ENCODE results near the gene TAF11L14.
"Not testable (repeated sequence)": the region's sequence is repeated elsewhere in the genome, so short reads cannot be mapped to it uniquely, and the experiment has no call there.

TAF11L14 gene

DNA sequence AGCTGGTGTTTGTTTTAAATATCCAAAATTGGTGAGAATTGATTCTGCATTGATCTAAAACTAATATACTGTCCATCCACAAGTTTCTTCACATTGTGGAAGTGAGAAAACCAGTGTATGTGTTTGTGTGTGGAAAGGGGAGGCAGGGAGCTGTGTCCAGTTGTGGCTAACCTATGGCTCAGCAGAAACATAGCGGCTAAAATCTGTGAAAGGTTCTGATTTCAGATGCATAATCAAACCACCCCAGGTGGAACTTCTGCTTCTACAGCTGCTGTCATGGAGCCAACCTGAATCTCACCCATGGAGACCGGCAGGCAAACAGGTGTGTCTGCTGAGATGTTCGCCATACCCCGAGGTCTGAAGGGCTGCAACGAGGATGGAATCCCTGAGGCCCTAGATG, at the start of gene TAF11L14:
Gene TAF11L14, plus strand, starts transcription at position 301 of the 400 bp plus-strand sequence.
- in situ Hi-C loops (cut with MboI; ENCODE audit: low sequenced_read_pairs) = no loop called here

DNA sequence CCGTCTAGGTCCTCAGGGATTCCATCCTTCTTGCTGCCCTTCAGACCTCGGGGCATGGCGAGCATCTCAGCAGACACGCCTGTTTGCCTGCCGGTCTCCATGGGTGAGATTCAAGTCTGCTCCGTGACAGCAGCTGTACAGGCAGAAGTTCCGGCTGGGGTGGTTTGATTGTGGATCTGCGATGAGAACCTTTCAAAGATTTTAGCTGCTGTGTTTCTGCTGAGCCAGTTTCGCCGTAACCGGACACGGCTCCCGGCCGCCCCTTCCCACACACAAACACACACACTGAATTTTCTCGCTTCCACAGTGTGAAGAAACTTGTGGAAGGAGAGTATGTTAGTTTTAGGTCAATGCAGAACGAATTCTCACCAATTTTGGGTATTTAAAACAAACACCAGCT, 48.6 kb upstream of the TAF11L14 start, which contains the start of gene TAF11L7:
Gene TAF11L7, minus strand, starts transcription at position 101 of the 400 bp plus-strand sequence.
- in situ Hi-C loops (cut with MboI; ENCODE audit: low sequenced_read_pairs) = not testable (repeated sequence)

DNA sequence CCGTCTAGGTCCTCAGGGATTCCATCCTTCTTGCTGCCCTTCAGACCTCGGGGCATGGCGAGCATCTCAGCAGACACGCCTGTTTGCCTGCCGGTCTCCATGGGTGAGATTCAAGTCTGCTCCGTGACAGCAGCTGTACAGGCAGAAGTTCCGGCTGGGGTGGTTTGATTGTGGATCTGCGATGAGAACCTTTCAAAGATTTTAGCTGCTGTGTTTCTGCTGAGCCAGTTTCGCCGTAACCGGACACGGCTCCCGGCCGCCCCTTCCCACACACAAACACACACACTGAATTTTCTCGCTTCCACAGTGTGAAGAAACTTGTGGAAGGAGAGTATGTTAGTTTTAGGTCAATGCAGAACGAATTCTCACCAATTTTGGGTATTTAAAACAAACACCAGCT, 43.4 kb upstream of the TAF11L14 start, which contains the start of gene TAF11L8:
Gene TAF11L8, minus strand, starts transcription at position 101 of the 400 bp plus-strand sequence.
- in situ Hi-C loops (cut with MboI; ENCODE audit: low sequenced_read_pairs) = not testable (repeated sequence)

DNA sequence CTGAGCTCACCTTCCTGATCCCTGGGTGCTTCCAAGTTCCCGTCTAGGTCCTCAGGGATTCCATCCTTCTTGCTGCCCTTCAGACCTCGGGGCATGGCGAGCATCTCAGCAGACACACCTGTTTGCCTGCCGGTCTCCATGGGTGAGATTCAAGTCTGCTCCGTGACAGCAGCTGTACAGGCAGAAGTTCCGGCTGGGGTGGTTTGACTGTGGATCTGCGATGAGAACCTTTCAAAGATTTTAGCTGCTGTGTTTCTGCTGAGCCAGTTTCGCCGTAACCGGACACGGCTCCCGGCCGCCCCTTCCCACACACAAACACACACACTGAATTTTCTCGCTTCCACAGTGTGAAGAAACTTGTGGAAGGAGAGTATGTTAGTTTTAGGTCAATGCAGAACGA, 40.0 kb upstream of the TAF11L14 start, which contains the start of gene TAF11L9:
Gene TAF11L9, minus strand, starts transcription at position 140 of the 400 bp plus-strand sequence.
- in situ Hi-C loops (cut with MboI; ENCODE audit: low sequenced_read_pairs) = not testable (repeated sequence)

DNA sequence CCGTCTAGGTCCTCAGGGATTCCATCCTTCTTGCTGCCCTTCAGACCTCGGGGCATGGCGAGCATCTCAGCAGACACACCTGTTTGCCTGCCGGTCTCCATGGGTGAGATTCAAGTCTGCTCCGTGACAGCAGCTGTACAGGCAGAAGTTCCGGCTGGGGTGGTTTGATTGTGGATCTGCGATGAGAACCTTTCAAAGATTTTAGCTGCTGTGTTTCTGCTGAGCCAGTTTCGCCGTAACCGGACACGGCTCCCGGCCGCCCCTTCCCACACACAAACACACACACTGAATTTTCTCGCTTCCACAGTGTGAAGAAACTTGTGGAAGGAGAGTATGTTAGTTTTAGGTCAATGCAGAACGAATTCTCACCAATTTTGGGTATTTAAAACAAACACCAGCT, 36.5 kb upstream of the TAF11L14 start, which contains the start of gene TAF11L10:
Gene TAF11L10, minus strand, starts transcription at position 101 of the 400 bp plus-strand sequence.
- in situ Hi-C loops (cut with MboI; ENCODE audit: low sequenced_read_pairs) = not testable (repeated sequence)

DNA sequence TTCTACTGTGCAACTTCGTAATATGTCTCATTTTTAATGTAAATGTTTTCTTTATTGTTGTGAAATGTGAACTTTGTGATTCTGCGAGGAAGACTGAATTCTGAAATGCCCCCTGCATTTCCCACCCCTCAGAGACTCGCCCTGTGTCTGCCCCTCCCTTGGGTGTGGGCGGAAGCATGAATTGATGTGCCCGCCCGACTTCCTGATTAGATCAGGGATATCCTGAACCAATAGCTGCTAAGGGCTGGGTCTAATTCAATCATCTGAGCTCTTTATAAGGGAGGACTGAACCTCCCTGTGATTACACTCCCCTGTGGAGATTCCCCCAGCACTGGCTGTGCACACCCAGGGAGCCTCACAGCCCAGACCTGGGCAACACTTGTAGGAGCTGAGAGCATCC, 30.4 kb upstream of the TAF11L14 start, which contains the start of gene TAF11L11:
Gene TAF11L11, plus strand, starts transcription at position 304 of the 400 bp plus-strand sequence.
- in situ Hi-C loops (cut with MboI; ENCODE audit: low sequenced_read_pairs) = not testable (repeated sequence)

DNA sequence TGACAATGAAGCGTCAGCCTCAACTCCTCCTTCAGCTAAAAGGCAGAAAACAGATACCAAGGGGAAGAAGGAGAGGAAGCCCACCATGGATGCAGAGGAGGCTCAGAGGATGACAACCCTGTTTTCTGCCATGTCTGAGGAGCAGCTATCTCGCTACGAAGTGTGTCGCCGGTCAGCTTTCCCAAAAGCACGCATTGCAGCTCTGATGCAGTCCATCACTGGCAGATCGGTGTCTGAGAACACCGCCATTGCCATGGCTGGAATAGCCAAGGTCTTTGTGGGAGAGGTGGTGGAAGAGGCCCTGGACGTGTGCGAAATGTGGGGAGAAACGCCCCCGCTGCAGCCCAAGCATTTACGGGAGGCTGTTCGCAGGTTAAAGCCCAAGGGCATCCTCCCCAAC, 29.3 kb upstream of the TAF11L14 start:
- in situ Hi-C loops (cut with MboI; ENCODE audit: low sequenced_read_pairs) = no loop called here

DNA sequence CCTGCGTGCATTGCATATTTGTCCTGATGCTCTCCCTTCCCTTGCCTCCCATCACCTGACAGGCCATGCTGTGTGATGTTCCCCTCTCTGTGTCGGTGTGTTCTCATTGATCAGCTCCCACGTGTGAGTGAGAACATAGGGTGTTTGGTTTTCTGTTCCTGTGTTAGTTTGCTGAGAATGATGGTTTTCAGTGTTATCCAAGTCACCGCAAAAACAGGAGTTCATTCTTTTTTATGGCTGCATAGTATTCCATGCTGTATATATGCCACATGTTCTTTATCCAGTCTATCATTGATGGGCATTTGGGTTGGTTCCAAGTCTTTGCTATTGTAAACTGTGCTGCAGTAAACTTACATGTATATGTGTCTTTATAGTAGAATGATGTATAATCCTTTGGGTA, 26.8 kb upstream of the TAF11L14 start:
- in situ Hi-C loops (cut with MboI; ENCODE audit: low sequenced_read_pairs) = not testable (repeated sequence)

DNA sequence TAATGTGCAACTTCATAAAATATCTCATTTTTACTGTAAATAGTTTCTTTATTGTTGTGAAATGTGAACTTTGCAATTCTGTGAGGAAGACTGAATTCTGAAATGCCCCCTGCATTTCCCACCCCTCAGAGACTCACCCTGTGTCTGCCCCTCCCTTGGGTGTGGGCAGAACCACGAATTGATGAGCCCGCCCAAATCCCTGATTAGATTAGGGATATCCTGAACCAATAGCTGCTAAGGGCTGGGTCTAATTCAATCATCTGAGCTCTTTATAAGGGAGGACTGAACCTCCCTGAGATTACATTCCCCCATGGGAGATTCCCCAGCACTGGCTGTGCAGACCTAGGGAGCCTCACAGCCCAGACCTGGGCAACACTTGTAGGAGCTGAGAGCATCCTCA, 24.2 kb upstream of the TAF11L14 start, which contains the start of gene TAF11L12:
Gene TAF11L12, plus strand, starts transcription at position 301 of the 400 bp plus-strand sequence.
- in situ Hi-C loops (cut with MboI; ENCODE audit: low sequenced_read_pairs) = not testable (repeated sequence)

DNA sequence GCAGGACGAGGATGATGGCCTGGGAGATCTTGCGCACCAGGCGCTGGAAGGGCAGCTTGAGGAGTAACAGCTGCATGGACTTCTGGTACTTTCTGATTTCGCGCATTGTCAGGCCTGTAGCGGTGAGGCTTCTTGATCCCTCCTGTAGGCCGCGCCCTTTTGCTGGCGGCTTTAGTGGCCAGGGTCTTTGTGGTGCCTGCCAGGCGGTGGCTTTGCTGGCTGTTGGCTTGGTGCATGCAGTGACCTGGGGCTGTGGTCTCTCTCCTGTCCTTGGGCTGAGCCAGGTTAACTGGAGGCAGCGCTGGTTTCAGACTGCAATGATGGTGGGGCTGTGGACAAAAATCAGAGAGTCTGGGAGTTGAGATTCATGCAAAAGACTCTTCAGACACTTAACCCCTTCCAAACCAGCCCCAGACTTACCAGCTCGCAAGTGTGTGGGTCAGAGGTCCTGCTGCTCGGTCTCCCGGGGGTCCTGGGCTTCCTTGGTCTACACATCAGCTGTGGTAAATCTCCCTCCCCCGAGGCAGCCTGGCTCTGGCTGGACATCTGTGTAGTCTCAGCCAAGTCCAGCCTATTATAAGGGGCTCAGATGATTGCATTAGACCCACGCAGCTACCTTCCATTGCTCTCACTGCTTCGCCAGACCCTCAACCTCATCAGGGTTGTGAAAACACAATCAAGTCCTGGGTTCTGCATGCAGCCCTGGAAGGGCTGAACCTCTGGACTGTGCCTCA, 19.2 kb upstream of the TAF11L14 start:
- in situ Hi-C loops (cut with MboI; ENCODE audit: low sequenced_read_pairs) = no loop called here

DNA sequence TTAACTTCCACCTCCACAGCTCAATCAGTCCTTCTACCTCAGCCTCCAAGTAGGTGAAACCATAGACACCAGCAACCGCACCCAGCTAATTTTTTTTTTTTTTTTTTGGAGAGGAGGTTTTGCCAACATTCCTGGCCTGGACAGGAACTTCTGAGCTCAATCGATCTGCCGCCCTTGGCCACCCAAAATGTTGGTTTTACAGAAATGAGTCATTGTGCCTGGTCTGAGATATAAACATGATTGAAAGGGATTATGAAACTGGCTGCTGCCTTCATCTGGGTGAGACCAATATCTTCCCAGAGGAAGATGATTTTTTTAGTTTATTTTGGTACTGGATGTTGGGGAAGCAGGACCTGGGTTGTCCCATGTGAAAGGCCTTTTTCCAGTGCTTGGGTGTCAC, 14.9 kb upstream of the TAF11L14 start:
- in situ Hi-C loops (cut with MboI; ENCODE audit: low sequenced_read_pairs) = no loop called here

DNA sequence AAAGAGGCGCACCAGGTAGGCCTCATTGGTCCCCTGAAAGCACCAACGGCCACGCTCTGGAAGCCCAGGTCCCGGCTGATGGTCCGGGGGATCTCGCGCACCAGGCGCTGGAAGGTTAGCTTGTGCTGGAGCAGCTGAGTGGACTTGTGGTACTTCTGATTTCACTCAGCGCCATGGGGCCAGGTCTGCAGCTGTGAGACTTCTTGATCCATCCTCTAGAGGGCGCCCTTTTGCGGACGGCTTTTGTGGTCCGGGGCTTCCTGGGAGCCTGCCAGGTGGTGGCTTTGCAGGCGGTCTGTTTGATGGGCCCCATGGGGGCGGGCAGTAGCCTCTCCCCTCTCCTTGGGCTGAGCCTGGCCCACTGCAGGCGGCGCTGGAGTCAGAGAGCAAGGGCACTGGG, 13.6 kb upstream of the TAF11L14 start:
- in situ Hi-C loops (cut with MboI; ENCODE audit: low sequenced_read_pairs) = no loop called here

DNA sequence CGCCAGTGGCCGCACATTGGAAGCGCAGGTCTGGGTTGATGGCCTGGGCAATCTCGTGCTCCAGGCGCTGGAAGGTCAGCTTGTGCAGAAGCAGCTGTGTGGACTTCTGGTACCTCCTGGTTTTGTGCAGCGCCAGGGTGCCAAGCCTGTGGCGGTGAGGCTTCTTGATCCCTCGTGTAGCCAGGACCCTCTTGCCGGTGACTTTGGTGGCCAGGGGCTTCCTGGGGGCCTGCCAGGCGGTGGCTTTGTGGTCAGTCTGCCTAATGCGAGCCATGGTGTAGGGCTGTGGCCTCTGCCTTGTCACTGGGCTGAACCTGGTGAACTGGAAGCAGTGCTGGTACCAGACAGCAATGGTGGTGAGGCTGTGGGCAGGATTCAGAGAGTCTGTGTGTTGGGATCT, 8.6 kb upstream of the TAF11L14 start:
- in situ Hi-C loops (cut with MboI; ENCODE audit: low sequenced_read_pairs) = no loop called here

DNA sequence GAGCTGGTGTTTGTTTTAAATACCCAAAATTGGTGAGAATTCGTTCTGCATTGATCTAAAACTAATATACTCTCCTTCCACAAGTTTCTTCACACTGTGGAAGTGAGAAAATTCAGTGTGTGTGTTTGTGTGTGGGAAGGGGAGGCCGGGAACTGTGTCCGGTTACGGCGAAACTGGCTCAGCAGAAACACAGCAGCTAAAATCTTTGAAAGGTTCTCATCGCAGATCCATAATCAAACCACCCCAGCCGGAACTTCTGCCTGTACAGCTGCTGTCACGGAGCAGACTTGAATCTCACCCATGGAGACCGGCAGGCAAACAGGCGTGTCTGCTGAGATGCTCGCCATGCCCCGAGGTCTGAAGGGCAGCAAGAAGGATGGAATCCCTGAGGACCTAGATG, 2.5 kb upstream of the TAF11L14 start, which contains the start of gene TAF11L13:
Gene TAF11L13, plus strand, starts transcription at position 301 of the 400 bp plus-strand sequence.
- in situ Hi-C loops (cut with MboI; ENCODE audit: low sequenced_read_pairs) = not testable (repeated sequence)

DNA sequence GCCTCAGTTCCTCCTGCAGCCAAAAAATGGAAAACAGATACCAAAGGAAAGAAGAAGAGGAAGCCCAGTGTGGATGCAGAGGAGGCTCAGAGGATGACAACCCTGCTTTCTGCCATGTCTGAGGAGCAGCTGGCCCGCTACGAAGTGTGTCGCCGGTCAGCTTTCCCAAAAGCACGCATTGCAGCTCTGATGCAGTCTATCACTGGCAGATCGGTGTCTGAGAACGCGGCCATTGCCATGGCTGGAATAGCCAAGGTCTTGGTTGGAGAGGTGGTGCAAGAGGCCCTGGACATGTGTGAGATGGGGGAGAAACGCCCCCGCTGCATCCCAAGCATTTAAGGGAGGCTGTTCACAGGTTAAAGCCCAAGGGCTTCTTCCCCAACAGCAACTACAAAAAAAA, 15.0 kb downstream of the TAF11L14 start:
- in situ Hi-C loops (cut with MboI; ENCODE audit: low sequenced_read_pairs) = not testable (repeated sequence)

DNA sequence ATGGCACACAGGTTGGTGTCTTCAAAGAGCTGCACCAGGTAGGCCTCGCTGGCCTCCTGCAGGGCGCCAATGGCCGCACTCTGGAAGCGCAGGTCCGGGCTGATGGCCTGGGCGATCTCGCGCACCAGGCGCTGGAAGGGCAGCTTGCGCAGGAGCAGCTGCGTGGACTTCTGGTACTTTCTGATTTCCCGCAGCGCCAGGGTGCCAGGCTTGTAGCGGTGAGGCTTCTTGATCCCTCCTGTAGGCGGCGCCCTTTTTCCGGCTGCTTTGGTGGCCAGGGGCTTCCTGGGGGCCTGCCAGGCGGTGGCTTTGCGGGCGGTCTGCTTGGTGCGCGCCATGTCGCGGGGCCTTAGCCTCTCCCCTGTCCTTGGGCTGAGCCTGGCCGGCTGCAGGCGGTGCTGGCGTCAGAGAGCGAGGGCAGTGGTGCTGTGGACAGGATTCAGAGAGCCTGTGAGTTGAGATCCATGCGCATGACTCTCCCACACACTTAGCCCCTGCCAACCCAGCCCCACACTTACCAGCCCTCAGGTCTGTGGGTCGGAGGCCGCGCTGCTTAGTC, 21.0 kb downstream of the TAF11L14 start:
- in situ Hi-C loops (cut with MboI; ENCODE audit: low sequenced_read_pairs) = not testable (repeated sequence)

DNA sequence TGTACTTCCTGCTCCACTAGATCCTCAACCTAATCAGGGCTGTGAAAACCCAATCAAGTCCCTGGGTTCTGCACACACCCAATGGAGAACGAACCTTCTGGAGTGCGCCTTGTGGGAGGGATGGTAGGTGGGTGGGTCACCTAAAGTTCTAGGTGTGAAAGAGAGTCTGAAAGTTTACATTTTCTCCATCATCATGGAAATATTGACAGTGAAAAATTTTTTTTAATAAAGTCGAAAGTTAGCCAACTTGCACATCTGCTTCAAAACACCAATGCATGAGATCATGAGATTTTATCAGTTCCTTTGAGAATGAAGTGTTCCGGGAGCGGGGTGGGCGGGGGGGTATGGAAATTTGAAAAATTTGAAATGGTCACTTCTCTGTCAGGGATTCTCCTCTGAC, 21.7 kb downstream of the TAF11L14 start:
- in situ Hi-C loops (cut with MboI; ENCODE audit: low sequenced_read_pairs) = no loop called here

DNA sequence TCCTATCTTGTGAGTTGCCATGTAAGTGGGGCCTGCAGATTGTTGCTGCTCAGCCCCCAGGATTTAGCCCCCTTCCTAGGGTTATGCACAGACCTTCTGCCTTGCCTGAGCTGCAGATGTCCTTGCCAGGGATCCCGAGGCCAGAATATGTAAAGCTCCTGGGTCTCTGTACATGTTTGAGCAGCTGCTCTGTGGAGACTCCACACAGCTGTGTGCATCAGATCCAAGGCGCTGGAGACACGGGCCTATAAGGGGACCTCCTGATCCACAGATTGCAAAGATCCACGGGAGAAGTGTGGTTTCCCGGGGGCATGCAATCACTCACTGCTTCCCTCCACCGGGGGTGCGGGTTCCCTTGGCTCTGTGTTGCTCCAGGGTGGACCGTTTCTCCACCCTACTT, 28.9 kb downstream of the TAF11L14 start:
- in situ Hi-C loops (cut with MboI; ENCODE audit: low sequenced_read_pairs) = no loop called here

DNA sequence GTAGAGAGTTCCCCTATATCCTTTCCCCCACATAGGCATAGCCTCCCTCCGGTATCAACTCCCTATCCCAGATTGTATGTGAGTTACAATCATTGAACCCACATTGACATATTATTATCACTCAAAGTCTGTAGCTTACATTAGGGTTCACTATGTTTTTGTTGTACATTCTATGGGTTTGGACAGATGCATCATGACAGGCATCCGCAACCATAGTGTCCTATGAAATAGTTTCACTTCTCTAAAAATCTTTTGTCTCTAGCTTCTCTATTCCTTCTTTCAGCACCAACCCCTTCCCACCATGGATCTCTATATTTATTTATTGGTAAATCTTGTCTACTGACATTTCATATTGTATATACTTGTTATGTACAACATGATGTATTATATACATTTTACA, 31.6 kb downstream of the TAF11L14 start:
- in situ Hi-C loops (cut with MboI; ENCODE audit: low sequenced_read_pairs) = no loop called here

DNA sequence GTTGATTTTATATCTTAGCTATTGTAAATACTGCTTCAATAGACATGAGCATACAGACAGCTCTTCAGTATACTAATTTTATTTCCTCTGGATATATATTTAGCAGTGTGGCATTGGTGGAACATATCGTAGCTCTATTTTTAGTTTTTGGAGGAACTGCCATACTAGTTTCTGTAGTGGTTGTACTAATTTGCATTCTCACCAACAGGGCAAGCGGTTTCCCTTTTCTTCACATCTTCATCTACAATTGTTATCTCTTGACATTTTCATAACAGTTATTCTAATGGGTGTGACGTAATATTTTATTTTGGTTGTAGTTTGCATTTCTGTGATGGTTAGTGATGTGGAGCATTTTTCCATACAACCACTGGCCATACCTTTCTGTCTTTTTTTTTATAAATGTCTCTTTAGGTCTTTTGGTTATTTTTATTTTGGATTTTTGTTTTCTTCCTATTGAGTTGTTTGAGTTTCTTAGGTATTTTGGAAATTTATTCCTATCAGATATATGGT, 32.5 kb downstream of the TAF11L14 start:
- in situ Hi-C loops (cut with MboI; ENCODE audit: low sequenced_read_pairs) = no loop called here

DNA sequence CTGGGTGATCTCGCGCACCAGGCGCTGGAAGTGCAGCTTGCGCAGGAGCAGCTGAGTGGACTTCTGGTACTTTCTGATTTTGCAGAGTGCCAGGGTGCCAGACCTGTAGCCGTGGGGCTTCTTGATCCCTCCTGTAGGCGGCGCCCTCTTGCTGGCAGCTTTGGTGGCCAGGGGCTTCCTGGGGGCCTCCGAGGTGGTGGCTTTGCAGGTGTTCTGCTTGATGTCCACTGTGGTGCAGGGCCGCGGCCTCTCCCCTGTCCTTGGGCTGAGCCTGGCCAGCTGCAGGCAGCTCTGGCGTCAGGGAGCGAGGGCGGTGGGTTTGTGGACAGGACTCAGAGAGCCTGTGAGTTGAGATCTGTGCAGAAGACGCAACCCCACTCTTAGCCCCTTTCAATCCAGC, 36.1 kb downstream of the TAF11L14 start:
- in situ Hi-C loops (cut with MboI; ENCODE audit: low sequenced_read_pairs) = no loop called here

Measured in HL-60/S4 (cell line).